ENCODE measurements around the gene C20orf204. TPM values are rescaled to one million over a fixed set of nuclear protein-coding genes. Genes with fewer than 3 reads are reported as not detected.

The C20orf204 gene
- total RNA-seq = 0.77 and 0.85 TPM in 2 replicates

GRCh38 chr20:64035933-64036345 is at the start of gene C20orf204:
TSS of gene C20orf204 (plus strand) at chr20:64036182. CDS start at chr20:64036324, 142 bp downstream.

GRCh38 chr20:64049060-64049877 is 13.3 kb downstream of the C20orf204 start, which contains the start of gene SOX18:
TSS of gene SOX18 (minus strand) at chr20:64049639. CDS start at chr20:64049516, 123 bp downstream.

GRCh38 chr20:64062596-64063388 is 26.8 kb downstream of the C20orf204 start, which contains the start of gene TCEA2:
TSS of gene TCEA2 (plus strand) at chr20:64063198. CDS start at chr20:64063313, 115 bp downstream.

GRCh38 chr20:64079273-64080012 is 43.5 kb downstream of the C20orf204 start, which contains the start of gene RGS19:
TSS of gene RGS19 (minus strand) at chr20:64079518. CDS start at chr20:64076886, 2,632 bp downstream.

GRCh38 chr20:64080013-64080812 is 44.2 kb downstream of the C20orf204 start, which contains the start of gene OPRL1:
TSS of gene OPRL1 (plus strand) at chr20:64080082. CDS start at chr20:64092721, 12,639 bp downstream.

GRCh38 chr20:64083804-64084684 is 48.1 kb downstream of the C20orf204 start, which contains the start of gene LKAAEAR1:
TSS of gene LKAAEAR1 (minus strand) at chr20:64084398. CDS start at chr20:64084219, 179 bp downstream.

Other genes with a start within 250 kb of the C20orf204 start
- gene ZBTB46, start 204.9 kb upstream of the C20orf204 start, total RNA-seq = 4.8 and 14.6 TPM in 2 replicates
- gene ABHD16B, start 174.7 kb upstream of the C20orf204 start, total RNA-seq = not detected in 2 replicates
- 137 and 175 TPM in 2 replicates for gene TPD52L2, start 170.9 kb upstream of the C20orf204 start, total RNA-seq
- gene DNAJC5, start 141.1 kb upstream of the C20orf204 start, total RNA-seq = 73.9 and 78.2 TPM in 2 replicates
- gene UCKL1, start 79.8 kb upstream of the C20orf204 start, total RNA-seq = 13.5 and 25.9 TPM in 2 replicates
- 5.1 and 8.4 TPM in 2 replicates for gene ZNF512B, start 66.3 kb upstream of the C20orf204 start, total RNA-seq
- gene SAMD10, start 56.5 kb upstream of the C20orf204 start, total RNA-seq = 0.38 and 0.56 TPM in 2 replicates
- gene PRPF6, start 55.0 kb upstream of the C20orf204 start, total RNA-seq = 49.6 and 65.6 TPM in 2 replicates
- gene SOX18, start 13.5 kb downstream of the C20orf204 start, total RNA-seq = under 0.01 and 0.19 TPM in 2 replicates
- gene TCEA2, start 27.0 kb downstream of the C20orf204 start, total RNA-seq = 10.0 and 33.0 TPM in 2 replicates
- 6.3 and 7.0 TPM in 2 replicates for gene RGS19, start 43.3 kb downstream of the C20orf204 start, total RNA-seq
- 0.19 and 2.0 TPM in 2 replicates for gene OPRL1, start 43.9 kb downstream of the C20orf204 start, total RNA-seq
- gene LKAAEAR1, start 48.2 kb downstream of the C20orf204 start, total RNA-seq = 0.19 TPM in 1 of 2 replicates, not detected in the other
- not detected in 2 replicates for gene NPBWR2, start 71.4 kb downstream of the C20orf204 start, total RNA-seq
- gene MYT1, start 128.3 kb downstream of the C20orf204 start, total RNA-seq = not detected in 2 replicates
- 25.3 and 44.0 TPM in 2 replicates for gene PCMTD2, start 219.6 kb downstream of the C20orf204 start, total RNA-seq

Data from regular cardiac myocyte (primary cell).